AG04450 (cell line): ENCODE data around the gene MBNL1. TPM values are rescaled to one million over a fixed set of nuclear protein-coding genes. Genes with fewer than 3 reads are reported as not detected.

Source experiments
- CTCF ChIA-PET: fragments of 300-600, 350-600 bp; formaldehyde crosslinking; extraction: SDS; loops from one replicate; lab custom pipeline; 2022; ENCODE audit warnings: antibody characterized with exemption, inconsistent platforms; lab: Charles Lee
- POLR2A ChIA-PET: fragments of 350-600 bp; formaldehyde crosslinking; extraction: SDS; loops from one replicate; lab custom pipeline; 2021; ENCODE audit warnings: antibody characterized with exemption, inconsistent platforms; lab: Yijun Ruan, JAX
- DNase-seq: peaks from one replicate; pipeline ENCODE4 v3.0.0-alpha.2; 2011; ENCODE audit warnings: low read depth, low spot score
- H3K27ac ChIP-seq: one replicate; pipeline ENCODE4 v1.5.1; 2012; ENCODE audit warnings: low read depth, low read length, control low read depth
- H3K27me3 ChIP-seq: one replicate; pipeline ENCODE4 v1.6.0; 2012; ENCODE audit warnings: low read length; ENCODE audit not compliant: control insufficient read depth, insufficient read depth
- H3K4me3 ChIP-seq: 2 replicates; pipeline ENCODE4 v1.5.1; 2011; ENCODE audit warnings: mild to moderate bottlenecking, low read depth, low read length, control low read depth
- H3K9me3 ChIP-seq: 2 replicates; pipeline ENCODE4 v1.5.1; 2012; ENCODE audit warnings: low read length; ENCODE audit not compliant: control insufficient read depth, insufficient read depth
- polyA plus RNA-seq: library from polyadenylated mRNA; depleted of rRNA; stranded (reverse); fragments of >200 nt; gene quantifications from 2 replicates; pipeline ENCODE4 v1.2.3, GENCODE V29; 2011
- TF ChIP-seq, protein P1 (sequence below): IDR thresholded peaks from 2 replicates; pipeline ENCODE4 v1.5.1; 2011; ENCODE audit warnings: low read depth, low read length, control low read depth, inconsistent platforms

Gene MBNL1
- polyA plus RNA-seq, 1 experiment: 92.1 TPM

DNA sequence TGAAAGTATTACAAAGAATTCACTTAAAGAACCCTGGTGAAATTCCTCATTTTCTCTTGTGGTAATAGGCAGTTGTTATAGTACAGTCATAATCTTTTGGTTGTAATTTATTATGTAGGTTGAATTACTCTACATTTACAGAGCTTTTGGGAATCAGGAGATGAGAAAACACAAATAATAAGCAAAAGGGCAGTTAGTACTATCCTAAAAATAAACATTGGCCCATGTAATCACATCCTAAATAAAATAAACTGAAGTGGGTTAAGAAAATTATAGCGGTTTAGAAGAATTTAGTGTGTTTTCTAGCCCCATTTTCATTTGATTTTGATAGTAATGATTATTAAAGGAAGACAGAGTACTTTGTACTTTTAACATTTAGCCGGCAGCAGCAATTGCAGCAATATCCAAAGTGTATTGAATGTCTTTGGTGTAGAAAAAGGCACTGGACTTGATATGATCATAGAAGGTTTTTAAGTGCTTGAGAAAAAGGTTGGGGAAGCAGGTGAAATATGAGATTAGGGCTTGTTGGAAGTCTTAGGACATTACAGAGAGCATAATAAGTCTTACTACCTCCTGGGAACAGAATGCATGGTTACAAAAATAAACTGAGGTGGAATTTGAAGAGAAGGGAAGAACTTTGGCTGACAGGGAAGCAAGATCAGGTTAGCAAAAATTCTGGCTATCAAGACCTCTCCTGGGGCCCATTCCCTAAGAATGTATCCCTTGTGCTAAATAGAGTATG, 79.9 kb downstream of the MBNL1 start:
- no peaks in the 10 kb centered on the region for H3K9me3 ChIP-seq
- DNase-seq: no peak
- ChIA-PET POLR2A (no interaction called here), CTCF (no interaction called here)
- no peaks in the 10 kb centered on the region for H3K27me3 ChIP-seq
- H3K27ac ChIP-seq: no peak overlapping the region
- no peak overlapping the region for H3K4me3 ChIP-seq
- TF ChIP-seq, protein P1, sequence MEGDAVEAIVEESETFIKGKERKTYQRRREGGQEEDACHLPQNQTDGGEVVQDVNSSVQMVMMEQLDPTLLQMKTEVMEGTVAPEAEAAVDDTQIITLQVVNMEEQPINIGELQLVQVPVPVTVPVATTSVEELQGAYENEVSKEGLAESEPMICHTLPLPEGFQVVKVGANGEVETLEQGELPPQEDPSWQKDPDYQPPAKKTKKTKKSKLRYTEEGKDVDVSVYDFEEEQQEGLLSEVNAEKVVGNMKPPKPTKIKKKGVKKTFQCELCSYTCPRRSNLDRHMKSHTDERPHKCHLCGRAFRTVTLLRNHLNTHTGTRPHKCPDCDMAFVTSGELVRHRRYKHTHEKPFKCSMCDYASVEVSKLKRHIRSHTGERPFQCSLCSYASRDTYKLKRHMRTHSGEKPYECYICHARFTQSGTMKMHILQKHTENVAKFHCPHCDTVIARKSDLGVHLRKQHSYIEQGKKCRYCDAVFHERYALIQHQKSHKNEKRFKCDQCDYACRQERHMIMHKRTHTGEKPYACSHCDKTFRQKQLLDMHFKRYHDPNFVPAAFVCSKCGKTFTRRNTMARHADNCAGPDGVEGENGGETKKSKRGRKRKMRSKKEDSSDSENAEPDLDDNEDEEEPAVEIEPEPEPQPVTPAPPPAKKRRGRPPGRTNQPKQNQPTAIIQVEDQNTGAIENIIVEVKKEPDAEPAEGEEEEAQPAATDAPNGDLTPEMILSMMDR: no peak

DNA sequence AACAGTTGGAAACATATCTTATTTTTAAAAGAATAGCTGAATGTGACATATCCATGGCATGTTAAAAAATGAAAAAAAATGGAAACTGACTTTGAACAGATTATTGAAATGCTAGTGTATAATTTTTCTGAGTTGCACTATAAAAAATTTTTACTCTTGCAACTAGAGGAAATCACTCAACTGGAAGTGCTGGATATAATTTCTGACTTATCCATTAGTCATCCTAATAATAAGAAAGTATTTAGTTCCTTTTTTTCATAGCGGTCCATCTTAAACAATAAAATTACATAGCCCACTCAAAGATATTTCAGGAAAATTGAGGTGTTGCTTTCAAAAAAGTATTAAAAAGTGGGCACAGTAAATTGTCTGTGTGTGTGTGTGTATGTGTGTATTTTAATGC, 80.7 kb downstream of the MBNL1 start:
- ChIA-PET CTCF (no interaction called here), POLR2A (no interaction called here)
- no peaks in the 10 kb centered on the region for H3K27me3 ChIP-seq
- no peak overlapping the region for H3K27ac ChIP-seq
- no peak overlapping the region for H3K4me3 ChIP-seq
- TF ChIP-seq, protein P1: no peak
- no peak for DNase-seq
- no peaks in the 10 kb centered on the region for H3K9me3 ChIP-seq

DNA sequence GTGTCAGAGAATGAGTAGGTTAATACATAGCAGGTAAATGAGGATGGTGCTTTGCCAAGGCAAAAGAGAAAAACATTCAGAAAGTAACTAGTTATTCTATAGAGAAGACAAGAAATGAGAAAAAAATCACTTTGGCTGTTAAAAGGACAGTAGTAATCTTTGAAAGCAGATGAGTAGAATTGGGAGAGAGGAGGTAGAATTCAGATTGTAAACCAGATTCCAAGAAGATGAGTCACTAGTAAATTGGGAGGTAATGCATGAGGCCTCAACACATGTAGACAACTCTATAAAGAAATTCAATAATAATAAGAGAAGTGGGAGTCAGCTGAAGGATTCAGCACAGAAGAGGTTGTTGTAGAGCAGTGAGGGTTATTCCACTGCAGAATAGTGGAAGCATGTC, 81.4 kb downstream of the MBNL1 start:
- Histone ChIP-seq H3K27ac (no peak overlapping the region), H3K4me3 (no peak overlapping the region), H3K27me3 (no peaks in the 10 kb centered on the region), H3K9me3 (no peaks in the 10 kb centered on the region)
- TF ChIP-seq, protein P1: no peak
- ChIA-PET POLR2A (no interaction called here), CTCF (no interaction called here)
- no peak for DNase-seq

DNA sequence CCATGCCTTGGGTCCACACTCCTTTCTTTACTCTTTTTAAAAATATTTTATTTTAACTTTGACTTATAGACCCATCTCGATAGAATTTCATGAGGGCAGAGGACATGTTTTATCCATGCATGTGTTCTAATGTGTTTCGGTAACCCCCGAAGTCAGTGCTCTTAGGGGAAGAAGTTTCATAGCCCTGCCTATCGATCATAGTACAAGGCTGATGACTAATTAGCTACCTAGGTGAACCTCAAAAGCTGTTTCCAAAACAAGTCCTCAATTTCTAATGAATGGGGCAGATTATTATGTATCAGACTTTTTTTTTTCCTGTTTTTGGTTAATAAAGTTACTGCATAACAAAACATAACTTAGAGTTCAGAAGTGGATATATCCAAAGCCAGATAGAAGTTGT, 82.0 kb downstream of the MBNL1 start:
- DNase-seq: no peak
- Histone ChIP-seq H3K27ac (no peak overlapping the region), H3K4me3 (no peak overlapping the region), H3K27me3 (no peaks in the 10 kb centered on the region), H3K9me3 (no peaks in the 10 kb centered on the region)
- TF ChIP-seq, protein P1: no peak
- ChIA-PET POLR2A (no interaction called here), CTCF (no interaction called here)

DNA sequence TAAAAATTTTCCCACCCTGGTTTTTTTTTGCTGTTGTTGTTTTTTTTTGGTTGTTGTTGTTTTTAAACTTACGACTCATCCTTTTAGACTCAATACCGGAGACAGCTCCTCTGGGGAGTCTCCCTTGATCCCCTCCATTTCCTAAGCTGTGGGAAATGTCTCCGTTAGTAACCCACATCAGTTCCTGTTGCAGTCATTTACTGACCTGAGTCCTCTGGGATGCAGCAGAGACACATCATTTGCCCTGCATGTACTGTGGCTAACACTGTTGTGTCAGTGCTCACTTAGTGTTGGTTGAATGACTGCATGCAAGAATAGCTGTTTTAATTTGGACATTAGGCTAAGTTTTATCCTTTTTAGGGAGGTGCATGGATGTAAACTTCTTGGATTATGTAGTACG, 83.8 kb downstream of the MBNL1 start:
- TF ChIP-seq, protein P1: no peak
- no peak overlapping the region for H3K27ac ChIP-seq
- CTCF ChIA-PET: interaction anchor here (0.8 kb wide), 1 partner anchor 9 kb away, joined by 3 read pairs; no protein-coding TSS in a partner anchor
- H3K9me3 ChIP-seq: no peaks in the 10 kb centered on the region
- no peak for DNase-seq
- H3K27me3 ChIP-seq: no peaks in the 10 kb centered on the region
- no peak overlapping the region for H3K4me3 ChIP-seq
- POLR2A ChIA-PET: interaction anchor here (1.2 kb wide), 1 partner anchor 83 kb away, joined by 4 read pairs; no protein-coding TSS in a partner anchor
